NCI-H460 (cell line): ENCODE results near the gene SPRY4. TPM values are rescaled to one million over a fixed set of nuclear protein-coding genes. Genes with fewer than 3 reads are reported as not detected.
A peak's percentile ranks its signal among the peaks of the same experiment; 100 is the strongest.
"Not testable (repeated sequence)": the region's sequence is repeated elsewhere in the genome, so short reads cannot be mapped to it uniquely, and the experiment has no call there.

Experiments used
- DNase-seq: peaks from one replicate; pipeline ENCODE4 v3.0.0-alpha.2; 2016; ENCODE audit warnings: low read depth; ENCODE audit errors: extremely low read depth
- polyA plus RNA-seq: library from polyadenylated mRNA; depleted of rRNA; stranded (reverse); fragments of >200 nt; gene quantifications from 2 replicates; pipeline ENCODE4 v1.2.3, GENCODE V29; 2014; cell fraction: nucleus; rRNA removed
- total RNA-seq: library from RNA; depleted of rRNA; stranded (reverse); fragments of >200 nt; shearing (Covaris generic); gene quantifications from 2 replicates; pipeline ENCODE4 v1.2.3, GENCODE V29; 2014; rRNA removed

Gene SPRY4, protein sequence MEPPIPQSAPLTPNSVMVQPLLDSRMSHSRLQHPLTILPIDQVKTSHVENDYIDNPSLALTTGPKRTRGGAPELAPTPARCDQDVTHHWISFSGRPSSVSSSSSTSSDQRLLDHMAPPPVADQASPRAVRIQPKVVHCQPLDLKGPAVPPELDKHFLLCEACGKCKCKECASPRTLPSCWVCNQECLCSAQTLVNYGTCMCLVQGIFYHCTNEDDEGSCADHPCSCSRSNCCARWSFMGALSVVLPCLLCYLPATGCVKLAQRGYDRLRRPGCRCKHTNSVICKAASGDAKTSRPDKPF
- total RNA-seq, result 21.8 and 24.7 TPM in 2 replicates
- 10.0 and 15.5 TPM in 2 replicates for polyA plus RNA-seq

DNA sequence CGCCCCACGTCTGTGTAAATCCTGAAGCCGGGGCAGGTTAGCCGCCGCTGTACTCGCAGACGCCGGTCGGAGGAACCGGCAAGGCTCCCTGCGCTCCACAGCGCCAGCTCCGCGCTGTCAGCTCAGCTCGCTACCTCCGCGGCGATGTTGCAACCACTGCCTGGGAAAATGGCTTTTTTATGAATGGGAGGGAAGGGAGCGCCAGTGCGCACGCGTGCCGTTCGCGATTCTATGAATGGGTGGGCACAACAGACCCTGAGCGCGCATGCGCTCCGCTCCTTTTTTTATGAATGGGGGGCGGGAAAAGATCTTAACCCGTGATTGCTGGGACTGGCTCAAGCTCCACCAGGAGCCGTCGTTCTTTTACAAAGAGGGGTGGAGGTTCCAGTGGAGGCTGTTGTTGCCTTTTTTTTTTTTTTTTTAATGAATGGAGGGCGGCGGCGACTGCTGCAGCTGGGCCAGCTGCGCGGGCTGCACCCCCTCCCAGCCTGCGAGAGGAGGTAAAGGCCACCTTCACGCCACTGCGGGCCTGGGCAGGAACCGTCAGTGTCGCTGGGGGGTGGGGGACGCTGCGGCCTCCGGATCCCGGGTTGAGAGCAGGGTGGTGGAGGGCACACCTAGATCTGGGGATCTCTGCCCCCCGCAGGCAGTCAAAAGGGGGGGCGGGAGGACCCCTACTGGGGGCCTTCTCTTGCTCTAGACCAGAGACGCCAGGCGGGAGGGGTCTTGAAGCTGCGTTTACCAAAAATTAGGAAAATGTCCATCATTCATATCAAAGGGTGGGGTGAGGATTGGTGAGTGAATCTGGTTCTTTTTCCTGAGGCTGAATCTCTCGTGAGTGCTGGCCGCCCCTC is at the start of gene SPRY4:
Gene SPRY4 (minus strand): TSS at position 151 of the 854 bp plus-strand sequence. CDS start 9,913 bp downstream, outside the sequence.
- DNase-seq, result peak; percentile 98

DNA sequence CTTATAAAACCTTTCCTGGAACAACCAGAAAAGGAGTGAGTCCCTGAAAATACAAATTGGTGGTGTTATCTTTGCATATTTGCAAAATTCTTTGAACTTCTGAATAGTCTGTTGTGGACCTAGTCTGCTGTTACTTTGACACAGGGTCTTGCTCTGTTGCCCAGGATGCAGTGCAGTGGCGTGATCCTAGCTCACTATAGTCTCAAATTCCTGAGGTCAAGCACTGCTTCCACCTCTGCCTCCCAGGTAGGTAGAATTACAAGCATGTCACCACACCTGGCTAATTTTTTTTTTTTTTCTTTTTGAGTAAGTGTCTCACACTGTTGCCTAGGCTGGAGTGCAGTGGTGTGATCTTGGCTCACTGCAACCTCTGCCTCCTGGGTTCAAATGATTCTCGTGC is 43.7 kb upstream of the SPRY4 start:
- no peak for DNase-seq

DNA sequence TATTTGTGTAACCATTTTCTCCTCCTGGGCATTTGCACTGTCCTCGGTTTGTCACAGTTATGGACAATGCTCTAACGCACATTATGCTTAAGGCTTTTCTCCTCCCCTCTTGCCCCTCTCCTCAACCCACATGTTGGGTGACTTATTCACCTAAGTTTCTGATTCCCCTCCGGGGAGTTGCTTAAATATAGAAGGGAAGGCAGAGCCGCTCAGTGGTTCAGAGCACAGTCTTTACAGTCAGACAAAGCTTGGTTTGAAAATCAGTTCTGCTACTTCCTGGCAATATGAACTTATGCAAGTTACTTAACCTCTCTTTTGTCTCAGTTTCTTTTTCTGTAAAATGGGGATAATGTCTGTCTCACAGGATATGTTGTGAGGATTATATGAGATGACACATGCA is 41.2 kb upstream of the SPRY4 start:
- no peak for DNase-seq

DNA sequence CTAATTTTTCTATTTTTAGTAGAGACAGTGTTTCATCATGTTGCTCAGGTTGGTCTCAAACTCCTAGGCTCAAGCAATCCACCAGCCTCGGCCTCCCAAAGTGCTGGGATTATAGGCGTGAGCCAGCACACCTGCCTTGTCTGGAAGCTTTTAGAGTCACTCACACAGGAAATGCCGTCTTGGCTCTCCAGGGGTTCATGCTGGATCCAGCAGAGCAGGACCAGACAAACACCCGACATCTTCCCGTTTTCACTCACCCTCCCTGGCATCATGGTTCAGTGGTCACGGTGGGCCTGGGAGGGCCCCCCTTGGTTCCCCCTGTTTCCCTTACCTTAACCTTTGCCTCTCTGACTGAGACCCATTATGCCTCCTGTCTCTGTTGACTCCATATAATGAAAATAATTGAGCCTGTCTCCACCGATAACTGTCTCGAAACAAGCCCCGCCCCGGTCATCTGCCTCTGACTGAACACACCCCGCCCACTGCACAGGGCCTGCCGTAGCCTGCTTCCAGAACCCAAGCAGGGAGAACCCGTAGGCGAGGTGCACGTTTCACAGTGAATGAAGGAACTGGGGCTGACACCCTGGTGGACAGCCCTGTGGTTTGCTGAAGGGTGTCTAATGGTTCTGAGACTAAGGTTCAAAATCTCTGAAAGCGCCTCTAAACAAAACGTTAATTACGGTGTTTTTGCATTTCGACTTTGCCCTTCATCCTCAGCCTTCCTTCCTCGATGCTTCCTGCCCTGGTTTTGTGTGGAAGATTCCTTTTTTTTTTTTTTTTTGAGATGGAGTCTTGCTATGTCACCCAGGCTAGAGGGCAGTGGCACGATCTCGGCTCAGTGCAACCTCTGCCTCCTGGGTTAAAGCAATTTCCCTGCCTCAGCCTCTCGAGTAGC is 39.7 kb upstream of the SPRY4 start:
- DNase-seq, result no peak

DNA sequence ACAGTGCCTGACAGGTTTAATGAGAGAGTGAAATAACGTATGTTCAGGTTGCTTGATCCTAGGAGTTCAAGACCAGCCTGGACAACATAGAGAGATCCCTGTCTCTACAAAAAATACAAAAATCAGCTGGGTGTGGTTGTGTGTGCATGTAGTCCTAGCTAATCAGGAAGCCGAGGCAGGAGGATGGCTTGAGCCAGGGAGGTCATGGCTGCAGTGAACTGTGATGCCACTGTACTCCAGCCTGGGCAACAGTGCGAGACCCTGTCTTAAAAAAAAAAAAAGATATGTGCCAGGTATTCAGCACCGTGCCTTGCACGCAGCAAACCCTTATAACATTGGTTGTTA is 38.8 kb upstream of the SPRY4 start:
- DNase-seq, result no peak

DNA sequence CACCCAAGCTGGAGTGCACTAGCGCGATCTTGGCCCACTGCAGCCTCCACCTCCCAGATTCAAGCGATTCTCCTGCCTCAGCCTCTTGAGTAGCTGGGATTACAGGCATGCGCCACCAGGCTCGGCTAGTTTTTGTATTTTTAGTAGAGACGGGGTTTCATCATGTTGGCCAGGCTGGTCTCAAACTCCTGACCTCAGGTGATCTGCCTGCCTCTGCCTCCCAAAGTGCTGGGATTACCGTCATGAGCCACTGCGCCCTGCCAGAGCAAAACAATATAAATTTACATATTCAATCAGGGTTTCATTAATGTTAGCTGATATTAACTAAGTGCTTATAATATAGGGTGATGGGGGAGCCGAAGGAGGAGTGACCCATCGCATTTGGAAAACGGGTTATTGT is 37.4 kb upstream of the SPRY4 start:
- not testable (repeated sequence) for DNase-seq

DNA sequence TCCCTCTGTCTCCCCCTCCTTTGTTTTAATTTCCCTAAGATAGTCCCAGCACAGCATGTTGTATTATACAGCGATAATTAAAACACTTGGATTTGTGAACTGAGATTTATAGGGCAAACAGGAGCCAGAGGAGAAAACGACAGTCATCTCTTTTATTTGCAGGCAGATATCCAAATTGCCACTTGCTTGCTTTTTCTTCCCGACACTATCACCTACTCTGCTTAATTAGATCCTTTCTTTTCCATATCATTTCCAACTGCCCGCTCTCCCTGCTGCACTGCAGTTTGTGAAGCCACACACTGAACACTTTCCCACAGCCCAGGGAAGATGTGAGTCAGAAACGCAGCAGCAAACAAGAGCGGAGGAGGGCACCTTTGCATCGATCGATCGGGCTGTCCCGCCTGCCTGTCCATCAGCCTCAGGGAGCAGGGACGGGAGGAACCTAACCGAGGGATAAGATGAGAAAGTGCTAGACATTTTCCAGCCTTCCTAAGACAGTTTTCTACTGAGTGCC is 35.8 kb upstream of the SPRY4 start:
- peak; percentile 55 for DNase-seq

DNA sequence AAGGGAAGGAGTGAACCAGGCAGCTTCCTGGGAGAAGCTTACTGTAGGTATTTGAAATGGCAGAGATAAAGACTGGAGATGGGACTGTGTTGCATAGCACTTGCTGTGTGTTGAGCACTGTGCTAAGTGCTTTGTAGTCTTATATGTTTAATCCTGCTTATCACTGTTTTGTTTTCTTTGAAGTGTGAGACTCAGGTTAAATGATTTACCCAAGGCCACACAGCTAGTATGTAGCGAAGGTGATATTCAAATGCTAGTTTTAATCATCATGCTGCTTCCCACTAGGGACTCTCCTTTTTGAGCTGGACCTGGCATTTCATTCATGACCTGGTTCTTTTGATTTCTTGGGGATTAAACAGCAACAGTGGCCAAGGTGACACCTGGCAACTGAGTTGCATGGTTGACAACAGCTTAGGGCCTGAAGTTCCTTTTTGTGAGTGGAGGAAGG is 35.3 kb upstream of the SPRY4 start:
- no peak for DNase-seq

DNA sequence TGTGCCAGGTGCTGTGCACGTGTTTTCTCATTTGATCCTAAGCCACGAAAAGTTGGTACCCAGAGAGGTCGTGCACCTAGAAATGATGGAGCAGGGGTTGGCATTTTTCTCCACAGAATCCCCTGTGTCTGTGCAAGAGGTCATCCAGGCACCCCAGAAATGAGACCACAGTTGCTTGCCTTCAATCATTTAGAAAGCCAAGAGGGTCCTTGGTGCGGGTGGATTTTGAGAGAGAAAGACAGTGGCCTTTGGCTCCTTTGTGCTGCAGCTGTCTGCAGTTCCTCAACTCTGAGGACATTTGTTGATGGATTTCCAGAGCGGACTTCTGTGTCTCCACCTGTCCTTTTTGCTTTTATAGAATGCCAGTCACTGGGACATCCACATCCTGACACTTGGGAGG is 33.8 kb upstream of the SPRY4 start:
- DNase-seq, result no peak

DNA sequence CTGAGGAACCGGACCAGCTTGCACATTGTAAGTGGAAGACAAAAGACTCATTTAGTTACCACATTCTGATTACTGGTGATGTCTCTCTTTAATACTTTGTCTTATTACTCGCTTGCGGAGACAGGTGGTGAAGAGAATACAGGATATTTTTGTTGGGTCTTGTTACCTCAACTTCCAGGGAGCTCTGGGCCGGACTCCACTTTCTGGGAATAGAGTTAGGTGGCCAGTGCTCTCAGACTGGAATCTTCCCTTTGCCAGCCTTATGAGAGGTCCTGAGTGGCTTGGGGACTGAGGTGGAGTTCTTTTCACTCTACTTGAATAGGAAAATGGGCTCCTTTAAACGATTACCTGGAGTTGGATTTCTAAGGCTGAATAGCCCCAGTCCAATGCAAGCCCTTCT is 33.3 kb upstream of the SPRY4 start:
- no peak for DNase-seq

DNA sequence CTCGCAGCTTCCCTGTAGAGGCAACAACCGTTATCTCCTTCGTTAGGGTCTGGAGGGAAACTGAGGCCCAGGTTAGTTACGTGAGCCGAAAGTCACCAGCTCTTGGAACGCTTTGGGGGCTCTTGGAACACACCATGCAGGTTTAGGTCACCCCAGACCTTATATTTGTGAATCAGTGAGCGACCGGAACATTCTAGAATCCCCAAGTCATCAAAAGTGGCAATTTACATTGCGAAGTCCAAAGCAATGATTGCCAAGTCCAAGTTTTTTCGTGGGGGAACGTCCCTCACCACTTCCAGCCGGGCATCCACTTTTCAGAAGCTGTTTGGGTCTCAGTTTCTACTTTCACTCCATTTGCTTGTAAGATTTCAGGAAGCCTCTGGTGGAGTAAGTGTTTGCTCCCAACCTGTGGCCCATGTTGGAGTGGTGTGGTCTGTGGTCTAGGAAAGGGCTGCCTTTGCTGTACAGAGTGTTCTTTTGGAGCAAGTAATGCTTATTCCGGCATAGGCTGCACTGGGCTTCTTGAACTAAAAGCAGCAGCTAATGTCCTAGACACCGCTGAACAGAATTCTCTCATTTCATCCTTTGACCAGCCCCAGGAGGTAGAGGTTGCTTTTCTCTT is 32.8 kb upstream of the SPRY4 start:
- DNase-seq, result no peak

DNA sequence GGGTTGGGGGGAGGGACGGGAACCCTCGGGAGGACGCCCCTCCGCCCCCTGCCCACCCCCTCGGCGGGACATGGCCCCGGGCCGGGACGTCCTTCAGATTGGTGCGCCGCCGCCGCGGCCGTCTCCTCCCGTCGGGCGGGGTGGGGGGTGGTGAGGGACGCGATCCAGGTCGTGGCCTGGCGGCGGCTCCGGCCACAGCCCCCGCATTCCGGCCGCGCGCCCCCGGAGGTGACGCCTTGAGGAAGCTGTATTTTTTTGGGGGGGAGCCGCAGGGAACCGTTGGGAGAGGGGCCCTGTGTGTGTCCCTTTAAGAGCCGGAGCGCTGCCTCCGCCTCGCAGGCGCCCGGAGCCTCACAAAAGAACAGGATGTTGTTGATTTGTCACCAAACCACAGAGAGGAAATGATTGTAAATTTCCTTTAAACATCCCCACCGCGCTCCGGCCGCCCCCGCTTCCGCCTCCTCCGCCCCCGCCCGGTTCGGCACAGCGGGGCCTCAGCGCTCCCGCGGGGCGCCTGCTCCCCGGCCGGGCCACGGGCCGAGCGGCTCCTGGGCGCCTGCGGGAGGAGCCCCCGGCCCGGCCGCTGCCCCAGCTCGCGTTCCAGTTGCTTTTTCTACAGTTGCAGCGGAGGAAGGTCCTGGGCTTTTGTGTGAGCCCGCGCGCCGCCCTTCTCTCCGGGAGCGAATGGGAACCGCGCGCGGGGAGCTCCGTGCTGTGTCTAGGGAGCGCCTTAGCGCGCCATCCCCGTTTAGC is 32.1 kb upstream of the SPRY4 start:
- DNase-seq, result peak; percentile 87

DNA sequence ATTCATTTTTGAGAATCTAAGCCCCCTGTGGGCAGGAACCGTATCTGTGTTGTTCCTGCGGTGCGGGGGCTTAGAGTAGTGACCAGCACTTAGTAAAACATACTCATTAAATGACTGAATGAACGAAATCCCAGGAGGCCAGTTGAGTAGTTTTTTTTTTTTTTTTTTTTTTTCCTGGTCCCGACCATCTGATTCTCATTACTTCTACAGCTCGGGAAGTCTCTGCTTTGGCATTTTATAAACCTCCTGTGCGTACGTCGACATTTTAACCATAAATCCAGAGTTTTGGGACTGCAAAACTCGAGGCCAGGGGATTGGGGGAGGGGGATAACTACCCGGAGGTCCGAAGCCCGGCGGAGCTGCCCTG is 31.5 kb upstream of the SPRY4 start:
- DNase-seq, result no peak

DNA sequence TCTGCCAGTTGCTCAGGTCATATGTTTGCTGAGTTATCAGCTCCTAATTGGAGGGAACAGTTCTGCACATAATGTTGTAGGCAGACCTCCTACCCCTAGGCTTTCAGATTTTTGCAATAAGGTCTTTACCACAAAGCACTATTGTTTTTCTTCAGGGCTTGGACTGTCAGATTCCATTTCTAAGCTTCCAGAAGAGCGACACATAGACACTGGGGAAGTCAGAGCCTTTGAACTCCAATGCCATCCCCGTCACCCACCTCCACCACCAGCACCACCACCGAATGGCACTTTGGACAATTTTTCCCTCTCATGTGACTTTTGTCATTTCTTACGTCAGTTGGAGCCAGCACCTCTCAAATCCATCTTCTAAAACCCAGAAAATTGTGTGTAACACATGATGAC is 28.3 kb upstream of the SPRY4 start:
- no peak for DNase-seq

DNA sequence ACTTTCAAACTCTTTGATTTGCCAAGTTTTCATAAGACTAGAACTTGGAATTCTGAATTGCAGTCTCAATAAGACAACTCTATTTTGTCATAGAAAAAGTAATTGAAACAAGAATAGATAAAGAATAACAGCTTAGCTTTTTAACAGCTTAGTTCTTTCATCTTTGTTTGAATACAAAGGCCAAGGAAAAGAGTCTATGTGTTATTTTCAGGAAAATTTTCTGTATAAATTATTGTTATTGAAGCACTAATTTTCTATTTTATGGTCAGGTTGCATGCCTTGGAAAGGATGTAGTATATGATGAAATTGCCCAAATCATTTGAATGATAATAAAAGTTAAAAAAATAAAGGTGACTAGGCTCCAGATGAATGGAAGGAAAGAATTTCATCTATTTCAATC is 25.2 kb upstream of the SPRY4 start:
- DNase-seq, result no peak

DNA sequence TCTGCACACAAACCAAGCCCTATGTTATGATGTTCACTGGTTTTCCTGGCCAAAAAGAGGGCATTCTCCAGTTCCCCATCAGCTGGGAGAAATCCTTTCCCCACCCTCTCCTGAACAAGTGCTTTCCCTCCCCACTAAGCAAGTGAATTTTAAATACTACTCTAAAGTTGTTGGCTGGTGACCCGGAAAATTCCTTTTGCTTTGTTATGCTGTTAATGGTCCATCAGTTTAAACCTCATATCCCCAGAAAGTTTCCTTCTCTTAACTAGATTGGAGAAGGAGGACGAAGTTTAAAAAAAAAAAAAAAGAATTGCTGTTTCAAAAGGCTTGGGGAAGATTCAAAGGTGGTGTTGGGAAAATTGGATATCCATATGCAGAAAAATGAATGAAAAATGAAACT is 21.9 kb upstream of the SPRY4 start:
- DNase-seq, result no peak

DNA sequence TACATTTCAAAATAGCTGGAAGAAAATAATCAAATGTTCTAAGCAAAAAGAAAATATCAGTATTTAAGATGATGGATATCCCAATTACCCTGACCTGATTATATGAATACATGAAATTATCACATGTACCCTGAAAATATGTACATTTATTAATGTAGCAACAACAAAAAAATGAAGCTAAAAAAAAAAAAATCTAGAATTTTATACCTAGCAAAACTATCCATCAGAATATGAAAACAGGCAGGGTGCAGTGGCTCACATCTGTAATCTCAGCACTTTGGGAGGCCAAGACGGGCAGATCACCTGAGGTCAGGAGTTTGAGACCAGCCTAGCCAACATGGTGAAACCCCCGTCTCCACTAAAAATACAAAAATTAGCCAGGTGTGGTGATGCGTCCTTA is 20.1 kb upstream of the SPRY4 start:
- DNase-seq, result not testable (repeated sequence)

DNA sequence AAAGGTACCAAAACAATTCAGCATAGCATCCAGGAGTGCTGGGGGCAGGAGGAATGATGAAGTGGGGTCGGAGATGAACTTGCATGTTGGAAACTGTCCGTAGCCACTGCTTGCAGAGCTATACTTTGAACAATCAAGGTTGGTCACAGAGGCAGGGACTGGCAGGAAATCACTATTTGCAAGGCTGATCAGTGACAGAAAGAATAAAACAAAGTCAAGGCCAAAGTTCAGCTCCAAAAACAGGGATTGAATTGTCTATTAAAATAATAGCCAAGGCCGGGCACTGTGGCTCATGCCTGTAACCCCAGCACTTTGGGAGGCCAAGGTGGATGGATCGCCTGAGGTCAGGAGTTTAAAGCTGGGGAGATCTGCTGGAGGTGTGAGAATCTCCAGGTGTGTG is 18.7 kb upstream of the SPRY4 start:
- DNase-seq, result no peak

DNA sequence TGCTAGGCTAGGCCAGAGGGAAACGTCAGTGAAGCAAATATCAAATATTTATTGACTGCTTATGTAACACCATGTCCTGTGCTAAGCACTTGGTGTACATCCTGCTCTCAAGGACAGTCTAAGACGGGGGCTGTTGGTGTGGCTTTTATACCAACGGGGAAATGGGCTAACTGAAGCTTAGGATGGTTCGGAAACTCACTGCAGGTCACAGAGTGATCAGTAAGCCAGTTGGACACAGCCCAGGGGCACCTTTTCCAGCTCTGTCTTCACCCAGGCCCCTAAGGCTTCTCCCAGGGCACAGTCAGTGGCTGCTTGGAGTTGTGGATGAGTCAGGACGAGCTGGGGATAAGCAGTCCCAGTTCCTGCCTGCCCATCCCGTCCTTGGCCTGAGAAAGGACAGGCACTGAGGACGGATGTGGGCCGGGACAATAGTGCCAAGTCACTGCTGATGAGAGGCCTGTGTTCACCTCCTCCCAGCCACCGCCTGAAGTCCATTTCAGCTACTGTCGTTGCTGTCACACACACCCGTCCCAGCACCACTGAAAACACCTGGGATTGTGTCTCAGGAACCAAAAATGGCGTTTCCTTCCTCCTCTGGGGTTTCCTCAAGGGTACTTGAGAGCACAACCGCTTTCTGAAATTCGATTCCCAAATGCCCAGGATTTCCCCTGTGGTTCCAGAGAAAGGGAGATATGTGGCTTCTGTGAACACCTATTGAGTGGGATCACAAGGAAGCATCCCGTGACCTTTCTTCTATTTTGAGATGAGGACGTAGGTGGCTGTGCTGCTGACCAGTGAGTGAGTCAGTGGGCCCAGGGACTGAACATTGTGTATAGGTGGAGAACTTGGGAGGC is 17.5 kb upstream of the SPRY4 start:
- DNase-seq, result no peak
